GM18867 (cell line): Measurements from ENCODE around the gene UPP1.

Experiments
- ATAC-seq: cut with Tn5 transposase; IDR thresholded peaks from one replicate; pipeline ENCODE4 v1.9.1; 2021; ENCODE audit warnings: mild to moderate bottlenecking, moderate library complexity; ENCODE audit not compliant: unreplicated experiment

UPP1 gene

DNA sequence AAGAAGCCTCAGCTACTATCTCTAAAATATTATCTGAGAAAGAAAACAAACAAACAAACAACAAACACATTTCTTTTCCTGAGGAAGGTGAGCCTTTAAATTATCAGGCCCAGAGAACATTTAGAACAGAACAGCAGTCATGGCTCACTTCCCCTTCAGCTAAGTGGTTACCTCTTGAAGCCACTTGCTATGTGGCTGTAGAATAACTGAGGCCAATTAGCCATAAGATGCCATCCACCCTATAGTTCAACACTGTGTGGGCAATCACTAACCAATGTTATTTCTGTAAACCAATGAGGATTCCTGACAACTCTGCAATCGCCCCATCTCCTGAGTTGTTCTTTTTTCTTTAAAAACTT lies 3.7 kb upstream of the UPP1 start:
- ATAC-seq, result peak; percentile 16

DNA sequence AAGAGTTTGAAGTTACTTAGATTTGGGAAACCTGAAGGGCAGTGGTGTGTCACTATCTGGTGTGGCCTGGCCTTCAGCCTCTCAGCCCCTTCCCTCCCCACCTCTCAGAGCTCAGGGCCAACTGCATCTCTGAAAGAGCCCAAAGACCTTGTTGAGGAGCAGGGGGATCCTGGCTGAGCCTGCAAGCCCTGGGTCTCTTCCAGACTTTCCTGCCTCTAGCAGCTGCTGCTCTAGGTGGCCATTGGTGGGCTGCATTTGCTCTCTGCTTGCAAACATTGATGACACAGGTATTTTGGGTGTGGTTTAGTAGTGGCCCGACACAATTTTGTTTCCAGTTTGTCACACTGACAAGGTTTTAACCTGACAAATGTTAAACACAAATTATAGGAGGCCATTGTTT lies 3.1 kb upstream of the UPP1 start:
- ATAC-seq, result no peak

DNA sequence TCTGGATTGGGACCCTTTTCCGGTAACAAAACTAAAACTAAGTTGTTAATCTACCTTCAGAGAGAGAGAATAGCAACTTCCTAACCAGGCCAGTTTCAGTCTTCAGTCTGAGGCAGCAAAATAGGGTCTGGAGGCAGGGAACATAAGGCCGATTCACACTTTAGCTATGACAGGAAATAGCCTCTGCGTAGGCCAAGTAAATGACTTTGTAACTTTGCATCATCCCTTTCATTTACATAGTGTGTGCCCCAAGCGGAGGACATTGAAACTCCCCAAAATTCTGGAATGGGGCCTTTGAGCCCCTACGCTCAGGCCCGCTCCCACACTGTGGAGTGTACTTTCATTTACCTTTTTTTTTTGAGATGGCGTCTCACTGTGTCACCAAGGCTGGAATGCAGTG lies 1.7 kb upstream of the UPP1 start:
- ATAC-seq, result peak; percentile 22

DNA sequence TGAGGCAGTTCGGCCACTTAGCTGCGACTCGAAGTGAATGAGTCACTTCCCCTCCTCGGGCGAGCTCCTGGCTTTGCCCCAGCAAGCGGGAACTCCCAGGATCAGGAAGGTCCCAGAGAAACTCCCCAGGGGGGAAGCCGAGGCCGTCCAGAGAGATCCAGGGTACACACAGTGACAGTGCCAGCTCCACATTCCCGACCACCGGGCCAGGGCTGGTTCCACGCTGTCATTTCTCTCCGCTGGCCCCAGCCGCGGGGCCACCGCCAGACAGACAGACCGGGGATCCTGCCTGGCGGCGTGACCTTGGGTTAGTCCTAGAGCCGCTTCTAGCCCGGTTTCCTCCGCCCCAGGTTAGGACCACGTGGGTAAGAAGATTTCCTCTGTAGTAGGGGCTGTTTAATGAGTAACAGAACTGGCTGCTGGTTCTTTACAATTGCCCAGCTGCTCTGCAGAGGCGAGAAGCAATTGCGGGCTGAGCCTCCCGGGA lies 463 bp upstream of the UPP1 start:
- ATAC-seq, result peak; percentile 57

DNA sequence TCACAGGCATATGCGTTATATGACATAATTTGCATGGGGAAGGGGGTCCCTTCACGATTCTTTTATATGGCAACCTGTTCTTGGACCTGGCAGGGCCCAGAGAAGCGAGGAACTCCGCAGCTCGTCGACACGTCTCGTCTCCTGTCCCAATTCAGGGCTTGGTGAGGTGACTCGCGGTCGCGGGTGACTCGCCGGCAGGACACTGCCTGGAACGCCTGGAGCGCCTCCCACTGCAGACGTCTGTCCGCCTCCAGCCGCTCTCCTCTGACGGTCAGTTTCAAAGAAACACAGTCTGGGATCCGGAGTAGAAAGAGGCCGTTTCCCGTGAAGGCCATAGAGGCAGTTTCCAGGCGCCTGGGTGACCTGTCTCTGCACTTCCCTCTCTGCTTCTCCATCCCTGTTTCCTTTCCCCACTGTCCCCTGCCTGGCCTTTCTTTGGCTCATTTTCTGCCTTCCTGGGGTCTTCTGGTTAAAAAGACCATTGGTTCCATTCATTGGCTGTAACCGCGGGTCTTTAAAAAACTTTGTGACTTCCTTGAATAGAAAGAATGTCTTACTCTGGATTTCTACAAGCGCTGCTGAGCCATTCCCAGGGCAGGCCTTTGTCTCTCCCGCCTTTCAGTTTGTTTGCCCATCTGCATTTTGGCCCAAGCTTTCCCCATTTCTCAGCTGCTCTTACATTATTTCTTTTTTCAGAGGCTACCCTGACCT lies 1.2 kb downstream of the UPP1 start:
- no peak for ATAC-seq

DNA sequence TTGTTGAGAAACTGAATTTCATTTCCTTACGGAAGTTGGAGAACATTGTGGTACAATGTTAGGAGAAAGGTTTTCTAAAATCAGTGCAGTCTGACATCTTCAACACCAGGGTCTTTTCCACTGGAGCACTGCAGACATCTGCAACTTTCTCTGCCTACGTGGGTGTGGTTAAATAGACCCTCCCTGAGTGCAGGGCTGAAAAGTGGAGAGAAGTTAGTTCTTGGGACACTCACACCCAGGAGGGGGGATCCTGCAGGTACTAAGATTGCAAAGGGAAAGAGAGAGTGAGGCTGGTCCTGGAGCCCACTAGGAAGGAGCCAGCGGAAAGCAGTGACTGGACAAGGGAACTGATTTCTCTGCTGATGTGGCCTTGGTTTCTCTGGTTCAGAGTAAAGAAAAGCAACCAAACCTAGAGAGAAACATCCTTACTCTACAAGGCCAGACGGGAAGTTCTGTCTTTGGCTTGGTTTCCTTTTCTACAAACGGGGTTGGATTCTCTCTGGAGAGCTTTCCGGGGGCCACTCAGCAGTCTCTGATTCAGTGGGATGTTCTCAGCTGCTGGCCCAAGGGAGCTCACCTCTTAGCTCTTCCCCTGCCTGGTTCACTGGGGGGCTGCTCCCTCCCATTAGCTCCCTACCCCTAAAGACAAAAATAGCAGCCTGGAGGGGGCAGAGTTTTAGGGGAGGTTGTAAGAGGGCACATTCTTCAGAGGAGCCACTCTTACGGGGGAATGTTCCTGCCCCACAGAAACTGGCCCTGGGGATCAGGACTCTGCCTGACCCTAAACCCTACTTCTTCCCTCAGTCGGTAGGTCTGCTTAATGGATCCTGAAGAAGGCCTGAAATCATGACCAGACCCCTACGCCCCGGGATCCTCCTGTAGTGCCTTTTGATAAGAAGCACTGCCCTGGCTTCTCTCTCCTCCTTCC lies 2.7 kb downstream of the UPP1 start:
- ATAC-seq, result no peak

DNA sequence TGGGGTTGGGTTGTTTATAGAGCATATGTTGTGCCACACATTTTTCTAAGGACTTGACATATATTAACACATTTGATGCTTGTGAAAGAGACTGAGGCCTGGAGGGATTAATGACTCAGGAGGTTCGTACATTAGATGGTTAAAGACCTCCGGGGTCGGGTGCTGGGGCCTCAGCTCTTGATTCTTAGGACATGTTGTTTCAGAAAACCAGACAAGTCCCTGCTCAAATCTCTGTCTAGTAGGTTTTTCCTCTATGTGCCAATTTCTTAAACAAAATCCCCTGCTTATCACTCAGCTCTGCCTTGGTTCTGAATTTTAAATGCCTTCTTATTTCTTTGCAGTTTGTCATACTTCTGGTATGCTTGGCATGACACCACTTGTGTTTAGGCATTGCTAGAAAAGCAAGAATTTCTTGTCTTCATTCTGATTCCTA lies 5.8 kb downstream of the UPP1 start:
- ATAC-seq, result no peak

DNA sequence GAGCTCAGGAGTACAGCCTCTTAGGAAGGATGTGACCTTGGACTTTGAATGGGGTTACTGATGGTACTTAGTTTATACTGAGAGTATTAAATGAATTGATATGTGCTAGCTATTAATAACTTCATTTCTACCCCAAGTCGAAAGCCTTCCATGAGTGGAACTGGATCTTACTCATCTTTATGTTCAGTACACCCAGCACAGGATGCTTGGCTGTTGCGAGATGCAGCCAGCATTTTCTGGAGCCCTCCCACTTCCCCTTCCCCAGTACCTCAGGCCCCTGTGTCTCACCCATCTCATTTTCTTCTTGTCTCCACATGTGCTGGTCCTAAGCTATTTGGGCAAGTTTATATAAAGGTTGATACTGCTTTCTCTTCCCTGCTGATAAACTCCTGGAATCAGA lies 7.2 kb downstream of the UPP1 start:
- no peak for ATAC-seq

DNA sequence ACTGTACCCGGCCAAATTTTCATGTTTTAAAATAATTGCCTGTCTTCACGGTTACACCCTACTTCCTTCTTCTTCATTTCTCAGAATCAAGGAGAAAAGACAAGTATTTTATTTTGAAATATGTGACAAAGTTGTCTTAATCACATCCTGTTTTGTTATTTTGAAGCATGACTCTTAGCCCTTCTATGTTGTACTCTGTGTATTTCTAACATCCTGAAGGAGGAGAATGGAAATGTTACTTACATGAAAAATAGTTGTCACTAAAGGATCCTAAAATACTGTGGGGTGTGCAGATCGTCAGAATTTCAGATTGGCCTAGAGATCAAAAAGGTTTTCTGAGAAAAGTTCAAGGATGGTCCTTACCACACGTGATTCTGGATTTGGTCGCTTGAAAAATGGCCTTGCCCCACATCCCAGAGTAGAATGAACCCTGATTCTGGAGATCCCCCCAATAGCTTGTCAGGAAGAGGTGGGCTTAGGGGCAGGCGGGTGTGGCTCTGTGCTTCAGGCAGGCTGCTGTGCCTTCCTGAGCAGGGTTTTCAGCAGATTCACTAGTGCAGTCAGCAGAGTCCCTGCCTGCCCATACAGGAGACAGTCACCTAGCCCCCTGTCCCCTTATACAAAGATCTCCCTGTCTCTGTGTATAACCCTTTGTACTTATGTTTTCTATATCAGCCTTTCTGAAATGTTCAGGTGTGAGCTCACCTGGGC lies 8.6 kb downstream of the UPP1 start:
- ATAC-seq, result no peak

DNA sequence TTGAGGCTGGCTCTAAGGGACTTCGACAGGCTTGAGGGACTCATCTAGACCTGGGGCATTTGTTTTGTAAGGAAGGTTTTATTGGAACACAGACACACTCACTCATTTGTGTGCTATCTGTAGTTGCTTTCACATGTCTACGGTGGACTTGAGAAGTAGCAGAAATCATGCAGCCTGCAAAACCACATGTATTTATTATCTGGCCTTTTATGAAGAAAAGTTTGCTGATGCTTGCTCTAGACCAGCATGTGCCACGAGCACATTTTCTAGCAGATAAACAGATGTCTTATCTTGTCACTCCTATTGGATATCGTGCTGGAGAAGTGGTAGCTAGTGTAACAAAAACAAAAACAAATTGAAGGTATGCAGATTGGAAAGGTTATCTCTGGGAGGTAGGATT lies 9.8 kb downstream of the UPP1 start:
- no peak for ATAC-seq

DNA sequence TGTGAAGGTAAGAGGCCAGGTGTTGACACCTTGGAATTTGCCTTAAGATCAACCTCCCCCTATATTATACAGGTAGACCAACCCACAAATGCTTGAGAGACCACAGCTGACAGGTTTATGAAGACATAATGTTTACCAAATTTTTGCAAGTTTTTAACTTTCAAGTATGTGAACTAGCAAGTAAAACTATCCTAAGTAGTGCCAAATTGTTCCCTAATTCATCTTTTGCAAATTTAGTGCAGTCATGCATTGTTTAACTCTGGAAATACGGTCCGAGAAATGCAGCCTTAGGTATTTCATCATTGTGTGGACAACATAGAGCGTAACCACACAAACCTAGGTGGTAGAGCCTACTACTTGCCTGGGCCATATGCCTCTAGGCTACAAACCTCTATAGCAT lies 10.7 kb downstream of the UPP1 start:
- no peak for ATAC-seq

DNA sequence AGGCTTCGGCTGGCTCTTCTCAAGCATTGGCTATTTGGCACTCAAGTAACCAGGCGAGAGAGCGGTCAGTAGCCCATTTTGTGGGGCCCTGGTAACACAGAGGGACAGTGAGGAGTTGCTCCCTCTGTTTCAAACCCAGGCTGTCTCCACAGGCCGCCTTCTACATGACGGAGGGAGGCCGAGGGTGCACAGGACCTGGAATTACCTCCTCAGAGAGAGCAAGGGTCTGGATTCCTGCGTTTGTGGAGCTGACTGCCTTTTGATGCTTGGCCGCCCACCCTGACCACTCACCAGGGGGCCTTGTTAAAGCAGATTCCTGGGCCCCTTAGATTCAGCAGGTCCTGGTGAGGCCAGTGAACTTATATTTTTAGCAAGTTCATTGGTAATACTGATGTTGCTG lies 12.3 kb downstream of the UPP1 start:
- ATAC-seq, result no peak

DNA sequence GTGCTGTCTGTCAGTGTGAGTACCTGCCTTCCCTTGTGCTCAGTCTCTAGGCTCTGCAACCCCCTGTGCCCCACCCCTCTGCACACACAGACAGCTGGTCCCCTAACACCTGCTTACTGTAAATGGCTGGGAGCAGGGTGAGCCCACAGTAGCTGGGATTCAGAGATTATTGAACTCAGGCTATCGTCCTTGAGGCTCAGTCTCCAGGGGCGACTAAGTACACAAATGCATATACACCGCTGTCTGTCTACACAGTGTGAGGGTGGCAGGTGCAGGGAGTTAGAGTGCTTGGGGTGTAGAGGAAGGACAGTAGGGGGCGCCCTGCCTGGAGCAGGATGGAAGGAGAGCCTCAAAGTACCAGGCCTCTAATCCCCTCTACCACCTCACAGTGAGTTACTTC lies 12.9 kb downstream of the UPP1 start:
- no peak for ATAC-seq

DNA sequence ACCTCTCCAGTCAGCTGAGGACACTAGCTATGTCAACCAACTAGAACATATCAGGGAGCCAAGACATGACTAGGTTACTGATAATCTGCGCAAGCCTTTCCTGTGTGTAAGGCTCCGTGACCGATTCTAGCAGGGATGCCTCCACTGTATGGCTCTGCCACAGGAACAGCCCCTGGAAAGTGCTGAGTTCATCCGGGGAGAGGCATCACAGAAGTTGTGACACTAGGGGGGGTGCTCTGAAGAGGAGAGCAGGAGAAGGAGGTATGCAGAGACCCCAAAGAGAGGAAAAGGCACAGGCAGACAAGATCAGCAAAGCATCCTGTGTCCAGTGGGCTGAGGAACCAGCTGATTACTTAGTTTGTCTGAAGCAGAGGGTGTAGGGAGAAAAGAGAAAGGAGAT lies 13.5 kb downstream of the UPP1 start:
- no peak for ATAC-seq

DNA sequence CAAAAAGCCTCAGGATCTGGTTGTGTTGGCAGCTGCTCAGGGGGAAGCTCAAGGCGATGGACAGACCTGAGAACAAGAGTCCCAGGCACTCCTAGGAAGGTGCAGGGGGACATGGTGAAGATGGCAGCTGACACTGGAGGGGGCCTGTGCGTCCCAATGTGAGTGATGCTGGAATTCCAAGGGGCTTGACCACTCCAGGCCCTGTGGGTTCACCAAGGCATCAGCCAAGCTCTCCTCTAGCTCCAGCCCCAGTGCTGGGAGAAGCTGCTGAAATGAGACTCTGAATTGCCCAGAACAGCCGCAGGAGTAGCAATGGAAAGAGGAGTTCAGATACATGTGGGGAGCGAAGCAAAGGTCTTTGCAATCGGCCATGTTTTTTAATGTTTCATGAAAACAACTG lies 16.0 kb downstream of the UPP1 start:
- no peak for ATAC-seq

DNA sequence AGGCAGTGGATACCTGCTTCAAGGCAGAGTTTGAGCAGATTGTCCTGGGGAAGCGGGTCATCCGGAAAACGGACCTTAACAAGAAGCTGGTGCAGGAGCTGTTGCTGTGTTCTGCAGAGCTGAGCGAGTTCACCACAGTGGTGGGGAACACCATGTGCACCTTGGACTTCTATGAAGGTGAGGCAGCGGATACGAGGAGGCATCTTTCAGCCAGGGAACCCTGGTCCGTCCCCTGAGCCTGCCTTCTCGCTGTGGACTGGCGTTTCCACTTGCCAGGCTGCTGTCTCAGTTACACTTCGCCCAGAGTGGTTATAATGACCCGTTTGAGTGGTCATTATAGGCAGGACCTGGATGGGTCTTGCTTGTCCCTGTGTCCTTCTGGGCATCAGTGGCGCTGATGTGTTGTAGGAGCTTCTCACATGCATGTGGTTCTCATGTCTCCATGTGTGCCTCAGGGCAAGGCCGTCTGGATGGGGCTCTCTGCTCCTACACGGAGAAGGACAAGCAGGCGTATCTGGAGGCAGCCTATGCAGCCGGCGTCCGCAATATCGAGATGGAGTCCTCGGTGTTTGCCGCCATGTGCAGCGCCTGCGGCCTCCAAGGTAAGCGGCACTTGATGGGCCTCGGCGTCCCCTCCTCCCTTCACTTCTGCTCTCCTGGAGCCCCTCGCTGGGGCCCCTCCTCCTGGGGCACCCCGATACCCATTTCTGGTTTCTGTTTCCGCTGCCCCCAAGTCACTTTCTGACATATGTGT lies 18.0 kb downstream of the UPP1 start:
- no peak for ATAC-seq

DNA sequence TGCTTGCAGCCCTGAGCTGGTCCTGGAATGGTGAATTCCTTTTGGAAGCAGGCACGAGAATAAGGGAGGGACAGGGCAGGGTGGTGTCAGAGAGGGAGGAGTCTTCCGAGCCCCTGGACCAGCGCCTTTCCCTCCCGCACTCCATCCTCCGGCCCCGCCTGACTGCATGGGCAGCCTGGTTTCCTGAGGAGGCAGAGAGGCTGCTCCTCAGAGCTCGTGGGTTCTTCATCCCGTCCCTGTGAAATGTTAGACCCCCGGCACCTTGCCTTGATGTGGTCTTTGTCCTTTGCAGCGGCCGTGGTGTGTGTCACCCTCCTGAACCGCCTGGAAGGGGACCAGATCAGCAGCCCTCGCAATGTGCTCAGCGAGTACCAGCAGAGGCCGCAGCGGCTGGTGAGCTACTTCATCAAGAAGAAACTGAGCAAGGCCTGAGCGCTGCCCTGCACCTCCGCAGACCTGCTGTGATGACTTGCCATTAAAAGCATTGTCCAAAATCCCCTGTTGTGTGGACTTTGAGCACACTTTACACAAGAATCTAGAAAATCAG lies 18.9 kb downstream of the UPP1 start:
- ATAC-seq, result no peak

DNA sequence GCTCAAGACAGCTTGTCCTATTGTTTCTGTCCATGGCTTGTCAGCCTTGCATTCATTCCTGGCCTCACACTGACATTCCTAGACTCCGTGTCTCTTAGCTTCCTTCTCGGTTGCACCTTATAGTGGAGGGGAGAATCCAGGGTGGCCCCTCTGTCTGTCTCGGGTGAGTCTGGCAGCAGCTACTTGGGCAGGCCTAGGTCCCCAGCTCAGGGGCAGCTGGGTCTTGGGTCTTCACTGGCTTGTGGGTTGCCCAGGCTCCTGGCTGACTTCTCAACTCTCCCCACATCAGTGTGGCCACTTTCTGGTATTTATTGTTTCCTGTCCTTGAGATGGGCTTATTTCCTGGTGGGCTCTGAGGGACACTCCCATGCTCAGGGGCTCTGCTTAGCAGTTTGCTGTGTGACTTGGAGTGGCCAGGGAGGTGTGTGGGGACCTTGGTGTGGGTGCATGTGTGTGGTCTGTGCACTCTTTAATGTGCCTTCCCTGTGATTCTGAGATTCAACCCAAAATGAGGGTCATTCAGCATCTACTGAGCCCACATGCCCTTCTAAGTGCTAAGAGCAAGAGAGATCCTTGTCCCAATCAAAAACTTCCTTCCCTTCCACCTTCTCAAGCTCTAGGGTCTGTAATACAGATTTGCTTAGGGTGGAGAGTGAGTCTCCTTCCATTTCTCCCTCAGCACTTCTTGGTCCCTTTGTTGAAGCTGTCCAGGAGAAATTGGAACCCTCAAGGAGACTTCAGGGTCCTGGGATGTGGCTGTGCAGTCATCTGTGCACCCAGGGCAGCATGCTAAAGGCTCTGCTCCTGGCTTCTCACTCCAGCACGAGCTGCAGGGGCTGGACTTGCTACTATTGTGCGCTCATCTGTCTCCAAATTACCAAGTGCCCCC lies 20.1 kb downstream of the UPP1 start:
- ATAC-seq, result no peak

DNA sequence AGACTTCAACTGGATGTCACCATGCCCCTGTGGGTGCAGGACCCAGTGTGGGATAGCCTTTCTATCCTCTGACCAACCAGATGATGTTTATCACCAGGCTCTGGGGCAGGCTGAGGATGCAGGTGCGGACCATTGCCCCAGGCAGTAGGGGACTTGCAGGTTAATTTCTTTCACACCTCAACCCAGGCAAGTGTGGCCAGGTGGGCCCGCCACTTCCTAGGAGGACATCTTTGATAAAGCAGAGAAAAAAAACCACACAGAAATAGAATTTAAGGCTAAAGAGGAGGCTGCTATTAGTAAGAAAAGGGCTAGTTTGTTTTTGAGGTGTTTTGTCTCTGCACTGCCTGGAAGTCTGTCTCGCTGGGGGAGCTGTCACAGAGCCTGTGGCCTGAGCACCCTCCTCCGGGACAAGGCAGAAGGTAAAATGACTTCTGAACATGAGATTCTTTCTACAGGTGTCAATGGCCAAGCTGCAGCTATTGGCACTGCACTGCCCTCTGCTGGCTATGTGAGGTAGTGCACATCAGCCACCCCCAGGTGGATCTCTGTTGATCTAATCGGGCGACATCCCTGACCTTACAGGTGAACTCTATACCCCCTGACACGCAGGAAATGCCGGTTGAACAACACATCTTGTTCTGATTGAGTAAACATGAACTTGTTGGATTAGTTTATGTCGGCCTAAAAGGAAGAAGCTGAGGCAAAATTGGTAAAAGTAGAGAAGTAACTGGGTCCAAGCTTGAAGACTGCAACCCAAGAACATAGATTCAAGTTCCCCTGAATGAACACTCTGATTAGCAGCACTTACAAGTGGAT lies 21.0 kb downstream of the UPP1 start:
- peak; percentile 94 for ATAC-seq
